Measurements from ENCODE around the gene KCNIP4. TPM values are rescaled to one million over a fixed set of nuclear protein-coding genes. Genes with fewer than 3 reads are reported as not detected.

The KCNIP4 gene
- total and polyA plus RNA-seq, 2 of the 8 experiments (the other 6 are each of a cell fraction or from before 2014, with no cell fraction given), result 0.06 TPM; not detected in 1

DNA sequence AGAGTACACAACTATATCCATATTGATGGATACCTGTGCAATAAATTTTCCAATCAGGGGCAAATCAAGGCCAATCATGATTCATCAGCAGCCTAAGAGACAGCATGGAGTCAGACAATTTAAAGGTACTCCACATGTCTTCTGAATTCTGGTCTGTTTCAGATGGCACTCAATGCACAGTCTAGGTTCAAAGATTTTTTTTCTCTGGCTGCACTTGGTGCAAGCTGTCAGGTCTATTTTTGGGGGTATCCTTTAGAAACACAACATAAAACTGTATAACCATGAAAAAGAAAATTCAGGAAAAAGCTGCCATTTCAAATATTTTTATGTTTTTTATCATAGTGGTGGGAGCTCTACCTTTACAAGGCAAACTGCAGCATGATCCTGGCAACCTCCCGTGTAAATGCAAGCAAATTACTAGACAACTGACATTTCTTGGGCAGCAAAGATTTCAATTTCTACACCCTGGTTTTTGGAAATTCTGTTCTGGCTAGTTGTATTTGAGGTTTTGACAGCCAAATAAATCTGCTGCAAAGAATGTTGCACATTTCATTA lies 310.3 kb downstream of the KCNIP4 start:
- Histone ChIP-seq H3K23me2 (ENCODE audit: low read depth, low read length) (no peaks in the 10 kb centered on the region), H3K4me1 (replicated peaks in 1 of 4; ENCODE audit: control insufficient read depth in 3 of 4, insufficient read depth in 4 of 4, low read length in 3 of 4) (no peaks in the 10 kb centered on the region), H3K9ac (replicated peaks in 1 of 4; ENCODE audit: extremely low read depth in 1 of 4, low read depth in 3 of 4, low read length in 3 of 4) (no peak overlapping the region), H2BK20ac (ENCODE audit: low read length) (no peak overlapping the region), H2BK15ac (ENCODE audit: low read length) (no peak overlapping the region), H4K8ac (ENCODE audit: extremely low read depth, insufficient read depth, low read length) (no peak overlapping the region), H4K91ac (replicated peaks; ENCODE audit: insufficient read length, low read length) (no peak overlapping the region), H4K20me1 (replicated peaks in 1 of 2; ENCODE audit: control insufficient read depth in 1 of 2, insufficient read depth in 2 of 2, low read length in 2 of 2) (no peaks in the 10 kb centered on the region), H2AK5ac (ENCODE audit: low read depth, low read length) (no peak overlapping the region), H3K18ac (ENCODE audit: extremely low read depth, low read length) (no peak overlapping the region), H3K4me2 (ENCODE audit: insufficient read depth in 1 of 2, low read depth in 2 of 2, low read length in 2 of 2) (no peak overlapping the region), H3K36me3 (ENCODE audit: control insufficient read depth in 2 of 4, insufficient read depth in 4 of 4, low read length in 3 of 4) (no peaks in the 10 kb centered on the region), H3K27ac (ENCODE audit: low read depth, low read length) (no peak overlapping the region), H3K23ac (ENCODE audit: insufficient read length) (no peak overlapping the region), H3K4me3 (ENCODE audit: extremely low read depth in 1 of 4, insufficient read depth in 2 of 4, low read depth in 3 of 4, low read length in 4 of 4) (no peak overlapping the region), H3K79me1 (ENCODE audit: low read depth, low read length) (no peaks in the 10 kb centered on the region), H4K5ac (ENCODE audit: insufficient read length, low read depth, low read length) (no peak overlapping the region), H3K9me3 (ENCODE audit: insufficient read depth in 2 of 2, low read depth in 1 of 2, low read length in 1 of 2) (no peaks in the 10 kb centered on the region), H3K4ac (replicated peaks; ENCODE audit: insufficient read length, low read depth, low read length) (no peak overlapping the region), H2BK120ac (replicated peaks; ENCODE audit: low read depth, low read length) (no peak overlapping the region), H3K27me3 (replicated peaks in 1 of 4; ENCODE audit: control insufficient read depth in 3 of 4, extremely low read depth in 1 of 4, insufficient read depth in 3 of 4, low read length in 3 of 4) (no peaks in the 10 kb centered on the region), H2BK5ac (ENCODE audit: low read depth, low read length) (no peak overlapping the region), H3K79me2 (ENCODE audit: control insufficient read depth in 1 of 2, insufficient read depth in 2 of 2, low read length in 2 of 2) (no peaks in the 10 kb centered on the region), H3K56ac (replicated peaks; ENCODE audit: insufficient read length, low read depth, low read length) (no peak overlapping the region), H2BK12ac (ENCODE audit: low read depth, low read length) (no peak overlapping the region), H3K14ac (ENCODE audit: insufficient read length) (no peak overlapping the region), H2AFZ (ENCODE audit: low read length) (no peak overlapping the region)
- FAIRE-seq (no peak), DNase-seq (ENCODE audit: low read depth in 1 of 2, low spot score in 2 of 2) (no peak)
- WGBS, 2 experiments (ENCODE audit: extremely low coverage in 1 of 2, insufficient coverage in 1 of 2, insufficient read length in 1 of 2, insufficient replicate concordance in 2 of 2, low coverage in 1 of 2, low lambda C conversion rate in 2 of 2, missing lambda C conversion rate in 1 of 2), result 76% methylated on average over 1 of the region's 1 CpG; no CpG with 5 or more reads in 1 of the 2 experiments
- ChIA-PET CTCF (ENCODE audit: partially characterized antibody) (interaction anchor here (1.5 kb wide), 1 partner anchor 130 kb away, joined by 3 read pairs; no protein-coding TSS in a partner anchor), POLR2A (ENCODE audit: partially characterized antibody) (no interaction called here)
- TF ChIP-seq KDM4A (IDR thresholded peaks at IDR 0.05; ENCODE audit: low read depth, low read length, severe bottlenecking) (no peak), MAFK (IDR thresholded peaks at IDR 0.05; ENCODE audit: low read depth, low read length) (no peak), CTBP2 (IDR thresholded peaks at IDR 0.05; ENCODE audit: borderline replicate concordance, insufficient read depth, insufficient read length, low read length) (no peak), TCF12 (IDR thresholded peaks at IDR 0.05; ENCODE audit: low read depth, low read length) (no peak), CEBPB (IDR thresholded peaks at IDR 0.05; ENCODE audit: low read depth, low read length) (no peak), BRCA1 (IDR thresholded peaks at IDR 0.05; ENCODE audit: low read depth, low read length) (no peak), KDM5A (IDR thresholded peaks at IDR 0.05; ENCODE audit: low read length) (no peak), RBBP5 (IDR thresholded peaks at IDR 0.05; ENCODE audit: borderline replicate concordance, low read depth, low read length) (no peak), SUZ12 (IDR thresholded peaks at IDR 0.05; ENCODE audit: low read length) (no peak), SP4 (IDR thresholded peaks at IDR 0.05; ENCODE audit: low read length) (no peak), SRF (IDR thresholded peaks at IDR 0.05; ENCODE audit: low read depth, low read length) (no peak), BACH1 (IDR thresholded peaks at IDR 0.05; ENCODE audit: low read length) (no peak), NANOG (IDR thresholded peaks at IDR 0.05; ENCODE audit: insufficient read depth, low read depth, low read length, poor library complexity, severe bottlenecking) (no peak)
- TF ChIP-seq, protein P1, sequence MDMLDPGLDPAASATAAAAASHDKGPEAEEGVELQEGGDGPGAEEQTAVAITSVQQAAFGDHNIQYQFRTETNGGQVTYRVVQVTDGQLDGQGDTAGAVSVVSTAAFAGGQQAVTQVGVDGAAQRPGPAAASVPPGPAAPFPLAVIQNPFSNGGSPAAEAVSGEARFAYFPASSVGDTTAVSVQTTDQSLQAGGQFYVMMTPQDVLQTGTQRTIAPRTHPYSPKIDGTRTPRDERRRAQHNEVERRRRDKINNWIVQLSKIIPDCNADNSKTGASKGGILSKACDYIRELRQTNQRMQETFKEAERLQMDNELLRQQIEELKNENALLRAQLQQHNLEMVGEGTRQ (IDR thresholded peaks at IDR 0.05; ENCODE audit: low read length), result no peak

Measured in H1 (cell line).